T-helper 17 cell (primary cell): Measurements from ENCODE around the gene PLPP4. TPM values are rescaled to one million over a fixed set of nuclear protein-coding genes. Genes with fewer than 3 reads are reported as not detected.

ENCODE experiments used
- ATAC-seq: fragments of 150-1000 bp; cut with Tn5 transposase; 2 replicates; pipeline ENCODE4 v1.10.0; 2021; ENCODE audit warnings: mild to moderate bottlenecking, moderate library complexity
- DNase-seq, 3 donors: peaks; one replicate each; pipeline versions ENCODE4 v3.0.0 to v3.0.0-alpha.2; 2020 to 2021
- H3K9me3 ChIP-seq: one replicate; pipeline ENCODE4 v1.7.0; 2013; ENCODE audit warnings: low read length, mild to moderate bottlenecking; ENCODE audit not compliant: control insufficient read depth, poor library complexity, severe bottlenecking
- H3K27ac Mint-ChIP-seq: one replicate; pipeline ENCODE4 v1.8.0; 2022; ENCODE audit warnings: mild to moderate bottlenecking, moderate library complexity, mixed read lengths
- H3K27me3 Mint-ChIP-seq: one replicate; pipeline ENCODE4 v1.8.0; 2022; ENCODE audit warnings: mixed read lengths
- H3K36me3 Mint-ChIP-seq: one replicate; pipeline ENCODE4 v1.8.0; 2022; ENCODE audit warnings: low read depth, mixed read lengths
- H3K4me1 Mint-ChIP-seq: one replicate; pipeline ENCODE4 v1.8.0; 2022; ENCODE audit warnings: mild to moderate bottlenecking, mixed read lengths
- H3K4me3 Mint-ChIP-seq: one replicate; pipeline ENCODE4 v1.8.0; 2022; ENCODE audit warnings: mild to moderate bottlenecking, moderate library complexity, mixed read lengths
- total RNA-seq, 4 donors: library from RNA in 2 of 4; stranded (reverse) in 2 of 4; gene quantifications; one replicate each; pipeline ENCODE4 v1.2.3 and lab custom pipeline; 2022 to 2026

PLPP4 gene
- total RNA-seq, 2 donors from 2014 or later, result not detected

- Mint-ChIP-seq H3K27ac (no peak overlapping the region), H3K4me1 (no peaks in the 10 kb centered on the region), H3K36me3 (no peaks in the 10 kb centered on the region), H3K27me3 (no peaks in the 10 kb centered on the region), H3K4me3 (no peak overlapping the region)
- H3K9me3 ChIP-seq, result peaks cover 3% of the 10 kb centered on the region
- ATAC-seq (no peak), DNase-seq (no peak)
These were observed 150.1 kb downstream of the PLPP4 start for GRCh38 chr10:120607016-120607709.

GRCh38 chr10:120607710-120608703 lies 151.0 kb downstream of the PLPP4 start:
- H3K4me3 Mint-ChIP-seq, result no peak overlapping the region
- H3K27ac Mint-ChIP-seq, result no peak overlapping the region
- H3K36me3 Mint-ChIP-seq, result no peaks in the 10 kb centered on the region
- DNase-seq (no peak), ATAC-seq (no peak)
- no peaks in the 10 kb centered on the region for H3K27me3 Mint-ChIP-seq
- H3K4me1 Mint-ChIP-seq, result no peaks in the 10 kb centered on the region
- peaks cover 3% of the 10 kb centered on the region for H3K9me3 ChIP-seq

GRCh38 chr10:120609006-120609405 lies 152.0 kb downstream of the PLPP4 start:
- Mint-ChIP-seq H3K4me3 (no peak overlapping the region), H3K27me3 (no peaks in the 10 kb centered on the region)
- ATAC-seq, result no peak

GRCh38 chr10:120610791-120611190 lies 153.8 kb downstream of the PLPP4 start:
- DNase-seq (no peak), ATAC-seq (no peak)
- peaks cover 3% of the 10 kb centered on the region for H3K9me3 ChIP-seq
- Mint-ChIP-seq H3K27ac (no peak overlapping the region), H3K36me3 (no peaks in the 10 kb centered on the region), H3K4me1 (no peaks in the 10 kb centered on the region), H3K4me3 (no peak overlapping the region), H3K27me3 (no peaks in the 10 kb centered on the region)

More at GRCh38 chr10:120609006-120609405, 152.0 kb downstream of the PLPP4 start:
- H3K4me1 Mint-ChIP-seq, result no peaks in the 10 kb centered on the region
- DNase-seq, result no peak
- no peak overlapping the region for H3K27ac Mint-ChIP-seq
- H3K36me3 Mint-ChIP-seq, result no peaks in the 10 kb centered on the region
- peaks cover 3% of the 10 kb centered on the region for H3K9me3 ChIP-seq

GRCh38 chr10:120612756-120613155 lies 155.7 kb downstream of the PLPP4 start:
- Mint-ChIP-seq H3K4me1 (no peaks in the 10 kb centered on the region), H3K27me3 (no peaks in the 10 kb centered on the region), H3K27ac (no peak overlapping the region), H3K4me3 (no peak overlapping the region), H3K36me3 (no peaks in the 10 kb centered on the region)
- peaks cover 3% of the 10 kb centered on the region for H3K9me3 ChIP-seq
- ATAC-seq (no peak), DNase-seq (no peak)

GRCh38 chr10:120613180-120613579 lies 156.2 kb downstream of the PLPP4 start:
- Mint-ChIP-seq H3K27ac (no peak overlapping the region), H3K4me1 (no peaks in the 10 kb centered on the region), H3K27me3 (no peaks in the 10 kb centered on the region), H3K4me3 (no peak overlapping the region), H3K36me3 (no peaks in the 10 kb centered on the region)
- ATAC-seq (no peak), DNase-seq (no peak)
- H3K9me3 ChIP-seq, result peaks cover 3% of the 10 kb centered on the region

GRCh38 chr10:120614680-120615079 lies 157.7 kb downstream of the PLPP4 start:
- Mint-ChIP-seq H3K4me3 (no peak overlapping the region), H3K27ac (no peak overlapping the region), H3K27me3 (no peaks in the 10 kb centered on the region), H3K4me1 (no peaks in the 10 kb centered on the region), H3K36me3 (no peaks in the 10 kb centered on the region)
- peaks cover 3% of the 10 kb centered on the region for H3K9me3 ChIP-seq
- DNase-seq, result no peak
- ATAC-seq, result no peak

- no peaks in the 10 kb centered on the region for H3K9me3 ChIP-seq
- DNase-seq (no peak), ATAC-seq (no peak)
- no peak overlapping the region for H3K4me3 Mint-ChIP-seq
- H3K27ac Mint-ChIP-seq, result no peak overlapping the region
- no peaks in the 10 kb centered on the region for H3K27me3 Mint-ChIP-seq
- H3K36me3 Mint-ChIP-seq, result no peaks in the 10 kb centered on the region
- H3K4me1 Mint-ChIP-seq, result no peaks in the 10 kb centered on the region
These were observed 159.4 kb downstream of the PLPP4 start for GRCh38 chr10:120616311-120616911.

- no peaks in the 10 kb centered on the region for H3K36me3 Mint-ChIP-seq
- ATAC-seq, result no peak
- peaks cover 4% of the 10 kb centered on the region for H3K27me3 Mint-ChIP-seq
- H3K4me1 Mint-ChIP-seq, result no peaks in the 10 kb centered on the region
- H3K27ac Mint-ChIP-seq, result no peak overlapping the region
- no peak for DNase-seq
- H3K4me3 Mint-ChIP-seq, result no peak overlapping the region
- H3K9me3 ChIP-seq, result no peaks in the 10 kb centered on the region
These were observed 171.2 kb downstream of the PLPP4 start for GRCh38 chr10:120628197-120628596.

GRCh38 chr10:120630266-120630665 lies 173.2 kb downstream of the PLPP4 start:
- no peaks in the 10 kb centered on the region for H3K4me1 Mint-ChIP-seq
- H3K27me3 Mint-ChIP-seq, result peaks cover 11% of the 10 kb centered on the region
- H3K9me3 ChIP-seq, result no peaks in the 10 kb centered on the region
- ATAC-seq (no peak), DNase-seq (no peak)
- no peak overlapping the region for H3K27ac Mint-ChIP-seq
- no peaks in the 10 kb centered on the region for H3K36me3 Mint-ChIP-seq
- H3K4me3 Mint-ChIP-seq, result no peak overlapping the region

- no peaks in the 10 kb centered on the region for H3K9me3 ChIP-seq
These were observed 175.0 kb downstream of the PLPP4 start for GRCh38 chr10:120632047-120632446.

GRCh38 chr10:120632942-120633341 lies 175.9 kb downstream of the PLPP4 start:
- Mint-ChIP-seq H3K36me3 (no peaks in the 10 kb centered on the region), H3K4me1 (no peaks in the 10 kb centered on the region), H3K27ac (no peak overlapping the region), H3K4me3 (no peak overlapping the region), H3K27me3 (peaks cover 7% of the 10 kb centered on the region)
- H3K9me3 ChIP-seq, result no peaks in the 10 kb centered on the region
- ATAC-seq (no peak), DNase-seq (no peak)

More at GRCh38 chr10:120632047-120632446, 175.0 kb downstream of the PLPP4 start:
- no peak for ATAC-seq
- DNase-seq, result no peak
- Mint-ChIP-seq H3K27ac (no peak overlapping the region), H3K27me3 (peaks cover 7% of the 10 kb centered on the region), H3K4me1 (no peaks in the 10 kb centered on the region), H3K36me3 (no peaks in the 10 kb centered on the region), H3K4me3 (no peak overlapping the region)

GRCh38 chr10:120634659-120635058 lies 177.6 kb downstream of the PLPP4 start:
- Mint-ChIP-seq H3K4me1 (no peaks in the 10 kb centered on the region), H3K4me3 (no peak overlapping the region), H3K27ac (no peak overlapping the region), H3K27me3 (peaks cover 10% of the 10 kb centered on the region), H3K36me3 (no peaks in the 10 kb centered on the region)
- DNase-seq (no peak), ATAC-seq (no peak)
- H3K9me3 ChIP-seq, result no peaks in the 10 kb centered on the region
